HCT116 (cell line): ENCODE results near the gene IL17C. TPM values are rescaled to one million over a fixed set of nuclear protein-coding genes. Genes with fewer than 3 reads are reported as not detected.

ENCODE experiments used
- ATAC-seq: fragments of 200-7000 bp; cut with Tn5 transposase; 2 replicates; pipeline ENCODE4 v1.9.1; 2020; ENCODE audit warnings: mild to moderate bottlenecking, moderate library complexity
- BruUV-seq: library from RNA; stranded (reverse); fragments of 400-500 nt; replicated peaks from 2 replicates; lab custom pipeline; 2021; lab: Mats Ljungman, UMichigan
- CTCF ChIA-PET: fragments of 300-600 bp; sonication (Branson Sonifier 250); formaldehyde crosslinking; loops from one replicate; lab custom pipeline; 2021; ENCODE audit warnings: antibody characterized with exemption; lab: Charles Lee
- POLR2A ChIA-PET: fragments of 300-600, 350-600 bp; sonication (Branson Sonifier 250); formaldehyde crosslinking; loops from one replicate; lab custom pipeline; 2021; ENCODE audit warnings: antibody characterized with exemption; lab: Charles Lee
- RAD21 ChIA-PET, 2 experiments: fragments of 300-600 bp; sonication (Branson Sonifier 250); formaldehyde crosslinking; loops; one replicate each; lab custom pipeline; 2023; ENCODE audit warnings: low total read pairs in 2 of 2; ENCODE audit not compliant: uncharacterized antibody in 2 of 2, unreplicated experiment in 2 of 2, low non-redundant PET in 1 of 2; lab: Charles Lee
- DNase-seq: peaks from one replicate; pipeline ENCODE4 v3.0.0-alpha.2; 2010; ENCODE audit warnings: low read depth, low spot score
- H2AFZ ChIP-seq: fragments of 200-600 bp; shearing (Covaris generic), sonication (generic); 2 replicates; pipeline ENCODE4 v1.6.1; 2017; ENCODE audit warnings: low read depth, mixed run types, mixed read lengths, antibody characterized with exemption, low read length; ENCODE audit not compliant: poor library complexity, severe bottlenecking
- H3K27ac ChIP-seq: 2 replicates; pipeline ENCODE4 v1.5.1; 2012; ENCODE audit warnings: low read depth, low read length
- H3K27me3 ChIP-seq: fragments of 200-600 bp; sonication (generic); 2 replicates; pipeline ENCODE4 v1.6.1; 2016; ENCODE audit warnings: mixed run types, low read length, mixed read lengths; ENCODE audit not compliant: insufficient read depth
- H3K36me3 ChIP-seq, 2 experiments: fragments of 200-500 bp in 1 of 2; fragments of 200-600 bp in 1 of 2; sonication (Bioruptor generic) in 1 of 2; sonication (generic) in 1 of 2; 2 replicates each; pipeline versions ENCODE4 v1.5.1 to v1.6.1; 2014 to 2016; ENCODE audit warnings: low read length in 2 of 2, inconsistent platforms in 1 of 2, mixed read lengths in 1 of 2, mixed run types in 1 of 2; ENCODE audit not compliant: insufficient read depth in 2 of 2, control insufficient read depth in 1 of 2
- H3K4me1 ChIP-seq, 2 experiments: fragments of 200-600 bp in 1 of 2; sonication (generic) in 1 of 2; 2 replicates each; pipeline versions ENCODE4 v1.5.1 to v1.6.1; 2012 to 2017; ENCODE audit warnings: low read length in 2 of 2, inconsistent platforms in 1 of 2, mild to moderate bottlenecking in 1 of 2, mixed read lengths in 1 of 2, mixed run types in 1 of 2, moderate library complexity in 1 of 2; ENCODE audit not compliant: insufficient read depth in 2 of 2, control insufficient read depth in 1 of 2
- H3K4me2 ChIP-seq: fragments of 200-600 bp; sonication (generic); 2 replicates; pipeline ENCODE4 v1.6.1; 2017; ENCODE audit warnings: mixed run types, low read length, mixed read lengths
- H3K4me3 ChIP-seq, 2 experiments: fragments of 200-600 bp in 1 of 2; sonication (generic) in 1 of 2; replicated peaks in 1 of 2; 2 replicates each; pipeline ENCODE4 v1.5.1; 2011 to 2016; ENCODE audit warnings: low read length in 2 of 2, control low read depth in 1 of 2, low read depth in 1 of 2, mild to moderate bottlenecking in 1 of 2, mixed read lengths in 1 of 2, mixed run types in 1 of 2
- H3K79me2 ChIP-seq: fragments of 200-600 bp; sonication (generic); 2 replicates; pipeline ENCODE4 v1.6.1; 2017; ENCODE audit warnings: mild to moderate bottlenecking, mixed run types, low read length, moderate library complexity, mixed read lengths; ENCODE audit not compliant: insufficient read depth
- H3K9ac ChIP-seq: fragments of 200-600 bp; sonication (generic); 2 replicates; pipeline ENCODE4 v1.6.1; 2016; ENCODE audit warnings: low read length, mixed read lengths
- H3K9me2 ChIP-seq: fragments of 200-600 bp; sonication (generic), shearing (Covaris generic); 2 replicates; pipeline ENCODE4 v1.6.1; 2017; ENCODE audit warnings: mixed run types, mild to moderate bottlenecking, moderate library complexity; ENCODE audit not compliant: insufficient read depth
- H3K9me3 ChIP-seq, 2 experiments: fragments of 200-500 bp in 1 of 2; fragments of 200-600 bp in 1 of 2; sonication (Bioruptor generic) in 1 of 2; sonication (generic) in 1 of 2; 2 replicates each; pipeline ENCODE4 v1.6.1; 2014 to 2017; ENCODE audit warnings: low read length in 2 of 2, mixed read lengths in 2 of 2, inconsistent platforms in 1 of 2, low read depth in 1 of 2, mild to moderate bottlenecking in 1 of 2, mixed run types in 1 of 2, moderate library complexity in 1 of 2; ENCODE audit not compliant: control insufficient read depth in 1 of 2, insufficient read depth in 1 of 2
- H4K20me1 ChIP-seq: fragments of 200-600 bp; sonication (generic), shearing (Covaris generic); 2 replicates; pipeline ENCODE4 v1.6.1; 2017; ENCODE audit warnings: mixed run types, mild to moderate bottlenecking, moderate library complexity; ENCODE audit not compliant: insufficient read depth
- CBX3 ChIP-seq: IDR thresholded peaks from 2 replicates; pipeline ENCODE4 v1.6.1; 2012; ENCODE audit warnings: low read depth
- CEBPB ChIP-seq: IDR thresholded peaks from 2 replicates; pipeline ENCODE4 v1.6.1; 2012; ENCODE audit warnings: low read depth
- ELF1 ChIP-seq: IDR thresholded peaks from 2 replicates; pipeline ENCODE4 v1.6.1; 2012; ENCODE audit warnings: low read depth, borderline replicate concordance
- EZH2 ChIP-seq: fragments of 200-600 bp; sonication (generic); IDR thresholded peaks from 2 replicates; pipeline ENCODE4 v1.6.1; 2017; ENCODE audit warnings: antibody characterized with exemption, mixed run types
- EZH2phosphoT487 ChIP-seq: fragments of 200-600 bp; IDR thresholded peaks from 2 replicates; pipeline ENCODE4 v1.6.1; 2018; ENCODE audit warnings: antibody characterized with exemption, borderline replicate concordance
- FOSL1 ChIP-seq: IDR thresholded peaks from 2 replicates; pipeline ENCODE4 v1.6.1; 2012; ENCODE audit warnings: low read depth
- JUND ChIP-seq: IDR thresholded peaks from 2 replicates; pipeline ENCODE4 v1.6.1; 2012
- POLR2A ChIP-seq: IDR thresholded peaks from 2 replicates; pipeline ENCODE4 v1.7.0; 2011; ENCODE audit warnings: borderline replicate concordance; ENCODE audit not compliant: insufficient read depth, insufficient read length; ENCODE audit errors: extremely low read depth
- POLR2AphosphoS5 ChIP-seq: IDR thresholded peaks from 2 replicates; pipeline ENCODE4 v1.6.1; 2011; ENCODE audit warnings: mild to moderate bottlenecking, low read depth, low read length, moderate library complexity
- RAD21 ChIP-seq: IDR thresholded peaks from 2 replicates; pipeline ENCODE4 v1.6.1; 2012; ENCODE audit warnings: low read depth, mild to moderate bottlenecking
- SIN3A ChIP-seq: IDR thresholded peaks from 2 replicates; pipeline ENCODE4 v1.6.1; 2012; ENCODE audit warnings: low read depth
- SP1 ChIP-seq: IDR thresholded peaks from 2 replicates; pipeline ENCODE4 v1.6.1; 2012; ENCODE audit warnings: low read depth
- SRF ChIP-seq: IDR thresholded peaks from 2 replicates; pipeline ENCODE4 v1.6.1; 2012; ENCODE audit warnings: low read depth
- TCF7L2 ChIP-seq: IDR thresholded peaks from 2 replicates; pipeline ENCODE4 v1.7.0; 2011; ENCODE audit warnings: borderline replicate concordance, inconsistent platforms; ENCODE audit not compliant: insufficient read depth, insufficient read length; ENCODE audit errors: extremely low read depth
- YY1 ChIP-seq: IDR thresholded peaks from 2 replicates; pipeline ENCODE4 v1.6.1; 2011; ENCODE audit warnings: low read length, low read depth, moderate library complexity, mild to moderate bottlenecking; ENCODE audit not compliant: insufficient replicate concordance; ENCODE audit errors: extremely low read depth
- ZBTB33 ChIP-seq: IDR thresholded peaks from 2 replicates; pipeline ENCODE4 v1.6.1; 2011; ENCODE audit warnings: mild to moderate bottlenecking, low read length, moderate library complexity; ENCODE audit not compliant: insufficient replicate concordance; ENCODE audit errors: extremely low read depth
- ZFX ChIP-seq: fragments of 450-650 bp; IDR thresholded peaks from 2 replicates; pipeline ENCODE4 v1.6.1; 2017
- intact Hi-C: fragments of 100-400 bp; cut with micrococcal nuclease; formaldehyde crosslinking; loops from 2 replicates; pipeline ENCODE4 v1.10.0; 2022
- total RNA-seq: library from RNA; stranded (reverse); gene quantifications from one replicate; pipeline ENCODE4 v1.2.1, GENCODE V29; 2021; ENCODE audit not compliant: unreplicated experiment
- TF ChIP-seq, protein P1 (sequence below): IDR thresholded peaks from 2 replicates; pipeline ENCODE4 v1.6.1; 2012; ENCODE audit warnings: low read depth
- TF ChIP-seq, protein P2 (sequence below), 3 experiments: fragments of 200-600 bp in 1 of 3; sonication (generic) in 1 of 3; IDR thresholded peaks in 2 of 3; conservative IDR thresholded peaks in 1 of 3; 2 replicates each; pipeline ENCODE4 v1.5.1; 2012 to 2017; ENCODE audit warnings: low read depth in 2 of 3, low read length in 2 of 3, antibody characterized with exemption in 1 of 3, borderline replicate concordance in 1 of 3, control low read depth in 1 of 3, mild to moderate bottlenecking in 1 of 3, mixed read lengths in 1 of 3, mixed run types in 1 of 3, moderate library complexity in 1 of 3; ENCODE audit not compliant: insufficient read depth in 1 of 3
- TF ChIP-seq, protein P3 (sequence below): IDR thresholded peaks from 2 replicates; pipeline ENCODE4 v1.6.1; 2012

The IL17C gene
- total RNA-seq, 1 experiment from 2014 or later: not detected

DNA sequence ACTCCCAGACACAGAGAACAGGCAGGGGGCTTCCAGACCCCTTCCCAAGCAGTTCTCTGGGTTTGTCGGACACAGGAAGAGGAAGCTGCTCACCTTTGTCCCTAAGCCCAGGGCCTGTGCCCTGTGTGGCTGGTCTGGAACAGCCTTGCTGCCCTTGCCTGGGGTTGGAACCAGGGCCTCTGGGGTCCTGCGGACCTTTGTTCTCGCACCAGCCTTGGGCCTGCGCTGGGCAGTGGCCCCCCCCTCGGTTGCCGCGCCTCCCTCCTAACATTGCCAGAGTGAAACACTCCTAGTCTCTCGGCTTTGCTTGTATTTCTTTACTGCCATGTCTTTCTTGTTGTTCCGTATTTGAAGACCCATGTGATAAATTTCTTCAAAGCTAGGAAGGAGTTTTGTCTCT, 8.5 kb upstream of the IL17C start:
- no peaks in the 10 kb centered on the region for H3K9me3 ChIP-seq
- H3K79me2 ChIP-seq: no peaks in the 10 kb centered on the region
- TF ChIP-seq FOSL1 (no peak), EZH2phosphoT487 (no peak), SRF (no peak), EZH2 (no peak), CBX3 (no peak), CEBPB (no peak), ZFX (no peak), POLR2A (no peak), RAD21 (no peak), SP1 (no peak), SIN3A (no peak), ELF1 (no peak), ZBTB33 (no peak), JUND (no peak), YY1 (no peak), POLR2AphosphoS5 (no peak), TCF7L2 (no peak)
- TF ChIP-seq, protein P1, sequence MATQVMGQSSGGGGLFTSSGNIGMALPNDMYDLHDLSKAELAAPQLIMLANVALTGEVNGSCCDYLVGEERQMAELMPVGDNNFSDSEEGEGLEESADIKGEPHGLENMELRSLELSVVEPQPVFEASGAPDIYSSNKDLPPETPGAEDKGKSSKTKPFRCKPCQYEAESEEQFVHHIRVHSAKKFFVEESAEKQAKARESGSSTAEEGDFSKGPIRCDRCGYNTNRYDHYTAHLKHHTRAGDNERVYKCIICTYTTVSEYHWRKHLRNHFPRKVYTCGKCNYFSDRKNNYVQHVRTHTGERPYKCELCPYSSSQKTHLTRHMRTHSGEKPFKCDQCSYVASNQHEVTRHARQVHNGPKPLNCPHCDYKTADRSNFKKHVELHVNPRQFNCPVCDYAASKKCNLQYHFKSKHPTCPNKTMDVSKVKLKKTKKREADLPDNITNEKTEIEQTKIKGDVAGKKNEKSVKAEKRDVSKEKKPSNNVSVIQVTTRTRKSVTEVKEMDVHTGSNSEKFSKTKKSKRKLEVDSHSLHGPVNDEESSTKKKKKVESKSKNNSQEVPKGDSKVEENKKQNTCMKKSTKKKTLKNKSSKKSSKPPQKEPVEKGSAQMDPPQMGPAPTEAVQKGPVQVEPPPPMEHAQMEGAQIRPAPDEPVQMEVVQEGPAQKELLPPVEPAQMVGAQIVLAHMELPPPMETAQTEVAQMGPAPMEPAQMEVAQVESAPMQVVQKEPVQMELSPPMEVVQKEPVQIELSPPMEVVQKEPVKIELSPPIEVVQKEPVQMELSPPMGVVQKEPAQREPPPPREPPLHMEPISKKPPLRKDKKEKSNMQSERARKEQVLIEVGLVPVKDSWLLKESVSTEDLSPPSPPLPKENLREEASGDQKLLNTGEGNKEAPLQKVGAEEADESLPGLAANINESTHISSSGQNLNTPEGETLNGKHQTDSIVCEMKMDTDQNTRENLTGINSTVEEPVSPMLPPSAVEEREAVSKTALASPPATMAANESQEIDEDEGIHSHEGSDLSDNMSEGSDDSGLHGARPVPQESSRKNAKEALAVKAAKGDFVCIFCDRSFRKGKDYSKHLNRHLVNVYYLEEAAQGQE: no peak
- TF ChIP-seq, protein P2, sequence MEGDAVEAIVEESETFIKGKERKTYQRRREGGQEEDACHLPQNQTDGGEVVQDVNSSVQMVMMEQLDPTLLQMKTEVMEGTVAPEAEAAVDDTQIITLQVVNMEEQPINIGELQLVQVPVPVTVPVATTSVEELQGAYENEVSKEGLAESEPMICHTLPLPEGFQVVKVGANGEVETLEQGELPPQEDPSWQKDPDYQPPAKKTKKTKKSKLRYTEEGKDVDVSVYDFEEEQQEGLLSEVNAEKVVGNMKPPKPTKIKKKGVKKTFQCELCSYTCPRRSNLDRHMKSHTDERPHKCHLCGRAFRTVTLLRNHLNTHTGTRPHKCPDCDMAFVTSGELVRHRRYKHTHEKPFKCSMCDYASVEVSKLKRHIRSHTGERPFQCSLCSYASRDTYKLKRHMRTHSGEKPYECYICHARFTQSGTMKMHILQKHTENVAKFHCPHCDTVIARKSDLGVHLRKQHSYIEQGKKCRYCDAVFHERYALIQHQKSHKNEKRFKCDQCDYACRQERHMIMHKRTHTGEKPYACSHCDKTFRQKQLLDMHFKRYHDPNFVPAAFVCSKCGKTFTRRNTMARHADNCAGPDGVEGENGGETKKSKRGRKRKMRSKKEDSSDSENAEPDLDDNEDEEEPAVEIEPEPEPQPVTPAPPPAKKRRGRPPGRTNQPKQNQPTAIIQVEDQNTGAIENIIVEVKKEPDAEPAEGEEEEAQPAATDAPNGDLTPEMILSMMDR (IDR thresholded peaks at IDR 0.05 in 2 of 3, conservative IDR thresholded peaks at IDR 0.05 in 1 of 3; ENCODE audit: borderline replicate concordance in 1 of 3, insufficient read depth in 1 of 3, low read depth in 2 of 3, low read length in 2 of 3): no peak
- TF ChIP-seq, protein P3, sequence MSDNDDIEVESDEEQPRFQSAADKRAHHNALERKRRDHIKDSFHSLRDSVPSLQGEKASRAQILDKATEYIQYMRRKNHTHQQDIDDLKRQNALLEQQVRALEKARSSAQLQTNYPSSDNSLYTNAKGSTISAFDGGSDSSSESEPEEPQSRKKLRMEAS: no peak
- H3K4me1 ChIP-seq: peaks cover 0 to 5% of the 10 kb centered on the region in 2 experiments; a peak in 1 of 4 replicates
- intact Hi-C loops: no loop called here
- ChIA-PET POLR2A (no interaction called here), RAD21 (no interaction called here), CTCF (interaction anchor here (1.1 to 1.8 kb wide), 2 partner anchors 9 to 60 kb away, joined by 3 to 8 read pairs; partner anchors contain the start of genes IL17C and ZC3H18)
- no peaks in the 10 kb centered on the region for H4K20me1 ChIP-seq
- H3K27me3 ChIP-seq: no peaks in the 10 kb centered on the region
- no peak overlapping the region for H3K4me2 ChIP-seq
- no peak overlapping the region for H3K4me3 ChIP-seq
- H3K9ac ChIP-seq: no peak overlapping the region
- H3K27ac ChIP-seq: no peak overlapping the region
- H3K9me2 ChIP-seq: no peaks in the 10 kb centered on the region
- no peak for ATAC-seq
- no TSS peak for BruUV-seq
- H3K36me3 ChIP-seq: peaks cover 40 to 49% of the 10 kb centered on the region in 2 experiments; a peak in 3 of 4 replicates
- DNase-seq: no peak
- no peak overlapping the region for H2AFZ ChIP-seq
